BJ (cell line): ENCODE results near the gene CD300LG. TPM values are rescaled to one million over a fixed set of nuclear protein-coding genes. Genes with fewer than 3 reads are reported as not detected.
"Not testable (repeated sequence)": the region's sequence is repeated elsewhere in the genome, so short reads cannot be mapped to it uniquely, and the experiment has no call there.

Experiments used
- CTCF ChIA-PET: fragments of 350-600 bp; formaldehyde crosslinking; extraction: SDS; loops from one replicate; lab custom pipeline; 2021; ENCODE audit warnings: antibody characterized with exemption, inconsistent platforms; lab: Yijun Ruan, JAX
- POLR2A ChIA-PET: fragments of 300-600 bp; sonication (Branson Sonifier 250); formaldehyde crosslinking; extraction: SDS; loops from one replicate; lab custom pipeline; 2021; ENCODE audit warnings: antibody characterized with exemption; lab: Charles Lee
- DNase-seq: peaks from one replicate; pipeline ENCODE4 v3.0.0-alpha.2; 2011; ENCODE audit warnings: low read depth
- H3K27me3 ChIP-seq: 2 replicates; pipeline ENCODE4 v1.6.0; 2011; ENCODE audit warnings: low read length; ENCODE audit not compliant: control insufficient read depth, insufficient read depth
- H3K36me3 ChIP-seq: 2 replicates; pipeline ENCODE4 v1.5.1; 2011; ENCODE audit warnings: low read length; ENCODE audit not compliant: control insufficient read depth, insufficient read depth
- H3K4me3 ChIP-seq: 2 replicates; pipeline ENCODE4 v1.5.1; 2011; ENCODE audit warnings: low read depth, mild to moderate bottlenecking, control low read depth, low read length
- polyA plus RNA-seq: library from polyadenylated mRNA; depleted of rRNA; stranded (reverse); fragments of >200 nt; gene quantifications from 2 replicates; pipeline ENCODE4 v1.2.3, GENCODE V29; 2011
- TF ChIP-seq, protein P1 (sequence below): IDR thresholded peaks from 2 replicates; pipeline ENCODE4 v1.5.1; 2011; ENCODE audit warnings: low read depth, mild to moderate bottlenecking, control low read depth, inconsistent platforms, low read length, moderate library complexity; ENCODE audit not compliant: insufficient read depth

The CD300LG gene
- polyA plus RNA-seq, 1 experiment = not detected

- ChIA-PET CTCF (interaction anchor here (1.4 to 9.1 kb wide), 2 partner anchors 9 to 16 kb away, joined by 4 to 63 read pairs; partner anchors contain the start of gene CD300LG), POLR2A (no interaction called here)
- TF ChIP-seq, protein P1, sequence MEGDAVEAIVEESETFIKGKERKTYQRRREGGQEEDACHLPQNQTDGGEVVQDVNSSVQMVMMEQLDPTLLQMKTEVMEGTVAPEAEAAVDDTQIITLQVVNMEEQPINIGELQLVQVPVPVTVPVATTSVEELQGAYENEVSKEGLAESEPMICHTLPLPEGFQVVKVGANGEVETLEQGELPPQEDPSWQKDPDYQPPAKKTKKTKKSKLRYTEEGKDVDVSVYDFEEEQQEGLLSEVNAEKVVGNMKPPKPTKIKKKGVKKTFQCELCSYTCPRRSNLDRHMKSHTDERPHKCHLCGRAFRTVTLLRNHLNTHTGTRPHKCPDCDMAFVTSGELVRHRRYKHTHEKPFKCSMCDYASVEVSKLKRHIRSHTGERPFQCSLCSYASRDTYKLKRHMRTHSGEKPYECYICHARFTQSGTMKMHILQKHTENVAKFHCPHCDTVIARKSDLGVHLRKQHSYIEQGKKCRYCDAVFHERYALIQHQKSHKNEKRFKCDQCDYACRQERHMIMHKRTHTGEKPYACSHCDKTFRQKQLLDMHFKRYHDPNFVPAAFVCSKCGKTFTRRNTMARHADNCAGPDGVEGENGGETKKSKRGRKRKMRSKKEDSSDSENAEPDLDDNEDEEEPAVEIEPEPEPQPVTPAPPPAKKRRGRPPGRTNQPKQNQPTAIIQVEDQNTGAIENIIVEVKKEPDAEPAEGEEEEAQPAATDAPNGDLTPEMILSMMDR = no peak
- DNase-seq = no peak
- no peaks in the 10 kb centered on the region for H3K36me3 ChIP-seq
- H3K4me3 ChIP-seq = no peak overlapping the region
- H3K27me3 ChIP-seq = peaks cover 27% of the 10 kb centered on the region
Observed at GRCh38 chr17:43861960-43862359, 15.0 kb downstream of the CD300LG start.

DNA sequence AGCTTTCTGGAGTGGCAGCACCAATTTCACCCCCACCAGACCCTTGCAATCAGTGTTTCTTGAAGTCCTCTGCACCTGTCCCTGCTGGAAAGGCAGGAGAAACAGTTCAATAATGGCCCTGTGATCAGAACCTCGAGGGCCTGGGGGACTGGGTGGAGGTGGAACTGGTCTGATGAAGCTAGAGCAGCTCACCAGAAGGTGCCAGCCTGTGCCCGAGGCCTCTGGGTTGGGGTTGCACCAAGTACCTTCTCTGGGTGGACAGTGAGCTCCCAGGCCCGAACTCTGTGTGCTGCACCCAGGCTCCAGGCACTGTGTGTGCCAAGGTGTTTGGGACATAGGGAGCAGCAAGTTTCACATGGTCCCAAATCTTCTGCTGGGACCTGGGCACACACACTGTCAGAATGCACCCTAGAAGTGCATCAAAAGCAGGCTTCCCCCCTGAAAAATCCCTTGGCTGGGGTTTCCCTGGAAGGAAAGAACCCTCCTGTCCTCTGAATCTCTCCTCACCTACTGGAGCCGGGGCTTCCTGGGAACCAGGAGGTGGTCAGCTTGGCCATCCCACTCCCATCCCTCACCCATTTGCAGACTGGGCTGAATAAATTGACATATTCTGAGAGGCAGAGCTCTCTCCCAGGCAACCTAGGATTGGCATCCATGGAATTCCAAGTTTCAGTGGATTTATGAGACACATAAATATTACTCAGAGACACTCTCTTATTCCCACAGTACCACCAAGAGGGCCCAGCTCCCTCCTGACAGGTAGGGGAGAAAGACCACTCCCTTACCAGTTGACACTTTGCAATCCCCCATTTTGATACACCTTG, 17.4 kb downstream of the CD300LG start:
- TF ChIP-seq, protein P1 = no peak
- DNase-seq = no peak
- ChIA-PET POLR2A (interaction anchor here (0.6 kb wide), 1 partner anchor 294 kb away, joined by 6 read pairs; no protein-coding TSS in a partner anchor), CTCF (interaction anchor here (0.9 to 2.8 kb wide), 3 partner anchors 14 to 18 kb away, joined by 4 to 12 read pairs (median 10); partner anchors contain the start of gene CD300LG)
- Histone ChIP-seq H3K27me3 (peaks cover 12% of the 10 kb centered on the region), H3K4me3 (no peak overlapping the region), H3K36me3 (no peaks in the 10 kb centered on the region)

- H3K27me3 ChIP-seq = peaks cover 9% of the 10 kb centered on the region
- TF ChIP-seq, protein P1 = no peak
- CTCF ChIA-PET = interaction anchor here (0.9 to 2.0 kb wide), 3 partner anchors 10 to 75 kb away, joined by 4 to 23 read pairs (median 4); no protein-coding TSS in a partner anchor
- no peak for DNase-seq
- POLR2A ChIA-PET = no interaction called here
- no peak overlapping the region for H3K4me3 ChIP-seq
- no peaks in the 10 kb centered on the region for H3K36me3 ChIP-seq
Observed at GRCh38 chr17:43868226-43868994, 21.4 kb downstream of the CD300LG start.

- POLR2A ChIA-PET, H3K36me3 ChIP-seq, H3K27me3 ChIP-seq, DNase-seq, H3K4me3 ChIP-seq: not testable (repeated sequence)
- CTCF ChIA-PET = interaction anchor here (0.9 to 2.0 kb wide), 3 partner anchors 9 to 75 kb away, joined by 4 to 23 read pairs (median 4); no protein-coding TSS in a partner anchor
Observed at GRCh38 chr17:43869031-43869430, 22.1 kb downstream of the CD300LG start.

- CTCF ChIA-PET = no interaction called here
Observed at GRCh38 chr17:43871946-43872690, 25.1 kb downstream of the CD300LG start.

More at GRCh38 chr17:43871946-43872690, 25.1 kb downstream of the CD300LG start:
- Histone ChIP-seq H3K36me3 (no peaks in the 10 kb centered on the region), H3K27me3 (peaks cover 9% of the 10 kb centered on the region), H3K4me3 (no peak overlapping the region)
- no peak for DNase-seq
- POLR2A ChIA-PET = no interaction called here
- TF ChIP-seq, protein P1 = no peak
